HepG2 (cell line): ENCODE measurements around the gene EMILIN3. TPM values are rescaled to one million over a fixed set of nuclear protein-coding genes. Genes with fewer than 3 reads are reported as not detected.

Experiments used
- ATM ChIP-seq: fragments of 450-650 bp; IDR thresholded peaks from 2 replicates; pipeline ENCODE4 v1.7.1; 2017; ENCODE audit warnings: mild to moderate bottlenecking, borderline replicate concordance
- BATF2 ChIP-seq: sonication (generic); formaldehyde crosslinking; IDR thresholded peaks from 2 replicates; pipeline ENCODE4 v1.8.0; 2022; ENCODE audit warnings: mild to moderate bottlenecking, missing genetic modification reagents, moderate library complexity
- BCL6 ChIP-seq: IDR thresholded peaks from 2 replicates; pipeline ENCODE4 v1.6.1; 2016; ENCODE audit warnings: missing genetic modification reagents, missing compliant biosample characterization
- CBX2 ChIP-seq, 2 experiments: fragments of 200-600 bp in 1 of 2; sonication (generic); formaldehyde crosslinking in 1 of 2; IDR thresholded peaks; 2 replicates each; pipeline versions ENCODE4 v1.7.0 to v1.8.1; 2018 to 2022; ENCODE audit warnings: low read depth in 2 of 2, low read length in 1 of 2, mild to moderate bottlenecking in 1 of 2, missing genetic modification reagents in 1 of 2
- CCDC6 ChIP-seq: sonication (generic); formaldehyde crosslinking; IDR thresholded peaks from 2 replicates; pipeline ENCODE4 v1.8.1; 2022; ENCODE audit warnings: mild to moderate bottlenecking, missing genetic modification reagents, moderate library complexity
- CSRNP1 ChIP-seq: sonication (generic); formaldehyde crosslinking; IDR thresholded peaks from 2 replicates; pipeline ENCODE4 v1.8.1; 2023; ENCODE audit warnings: mild to moderate bottlenecking, missing genetic modification reagents
- FIP1L1 ChIP-seq: fragments of 200-400 bp; formaldehyde crosslinking; IDR thresholded peaks from 2 replicates; pipeline ENCODE4 v1.6.1; 2018; ENCODE audit warnings: low read depth, mild to moderate bottlenecking, low read length, moderate library complexity, borderline replicate concordance; ENCODE audit not compliant: insufficient read depth
- GMEB1 ChIP-seq: sonication (generic); formaldehyde crosslinking; IDR thresholded peaks from 2 replicates; pipeline ENCODE4 v1.5.1; 2020; ENCODE audit warnings: missing genetic modification reagents, mild to moderate bottlenecking, borderline replicate concordance
- ISL2 ChIP-seq: sonication (generic); formaldehyde crosslinking; IDR thresholded peaks from 2 replicates; pipeline ENCODE4 v1.5.0; 2020; ENCODE audit warnings: missing genetic modification reagents
- KLF16 ChIP-seq, 2 experiments: sonication (generic) in 1 of 2; formaldehyde crosslinking in 1 of 2; IDR thresholded peaks; 2 replicates each; pipeline versions ENCODE4 v1.6.1 to v1.8.0; 2016 to 2023; ENCODE audit warnings: missing genetic modification reagents in 2 of 2, missing compliant biosample characterization in 1 of 2
- MAF1 ChIP-seq: sonication (generic); formaldehyde crosslinking; IDR thresholded peaks from 2 replicates; pipeline ENCODE4 v1.5.0; 2020; ENCODE audit warnings: missing genetic modification reagents, borderline replicate concordance
- NFIC ChIP-seq: IDR thresholded peaks from 2 replicates; pipeline ENCODE4 v1.6.1; 2012; ENCODE audit warnings: mild to moderate bottlenecking, low read length, inconsistent platforms
- POLR2AphosphoS5 ChIP-seq: IDR thresholded peaks from 2 replicates; pipeline ENCODE4 v1.6.1; 2012; ENCODE audit warnings: low read depth, low read length
- REL ChIP-seq: sonication (generic); formaldehyde crosslinking; conservative IDR thresholded peaks from 2 replicates; pipeline ENCODE4 v1.8.0; 2022; ENCODE audit warnings: mild to moderate bottlenecking, missing genetic modification reagents, moderate library complexity
- SNAPC5 ChIP-seq: sonication (generic); formaldehyde crosslinking; IDR thresholded peaks from 2 replicates; pipeline ENCODE4 v1.8.1; 2023; ENCODE audit warnings: mild to moderate bottlenecking, missing genetic modification reagents, borderline replicate concordance
- ZNF205 ChIP-seq: IDR thresholded peaks from 2 replicates; pipeline ENCODE4 v1.6.1; 2018; ENCODE audit warnings: missing biosample characterization, missing genetic modification reagents
- ZNF441 ChIP-seq: sonication (generic); formaldehyde crosslinking; IDR thresholded peaks from 2 replicates; pipeline ENCODE4 v1.7.0; 2021; ENCODE audit warnings: missing genetic modification reagents, borderline replicate concordance
- ZNF501 ChIP-seq: sonication (generic); formaldehyde crosslinking; IDR thresholded peaks from 2 replicates; pipeline ENCODE4 v1.5.1; 2020; ENCODE audit warnings: mild to moderate bottlenecking, moderate library complexity, missing genetic modification reagents
- ZNF503 ChIP-seq: sonication (generic); formaldehyde crosslinking; IDR thresholded peaks from 2 replicates; pipeline ENCODE4 v1.4.0; 2020; ENCODE audit warnings: missing genetic modification reagents
- ZNF547 ChIP-seq: sonication (generic); formaldehyde crosslinking; IDR thresholded peaks from 2 replicates; pipeline ENCODE4 v1.5.1; 2020; ENCODE audit warnings: mild to moderate bottlenecking, missing genetic modification reagents
- ZNF570 ChIP-seq: sonication (generic); formaldehyde crosslinking; IDR thresholded peaks from 2 replicates; pipeline ENCODE4 v1.4.0; 2020; ENCODE audit warnings: mild to moderate bottlenecking, missing genetic modification reagents, borderline replicate concordance
- ZNF616 ChIP-seq: sonication (generic); formaldehyde crosslinking; IDR thresholded peaks from 2 replicates; pipeline ENCODE4 v1.5.0; 2020; ENCODE audit warnings: low read depth, mild to moderate bottlenecking, missing genetic modification reagents
- ZNF724P ChIP-seq: sonication (generic); formaldehyde crosslinking; IDR thresholded peaks from 2 replicates; pipeline ENCODE4 v1.8.0; 2022; ENCODE audit warnings: missing genetic modification reagents, borderline replicate concordance
- ZNF768 ChIP-seq: sonication (generic); formaldehyde crosslinking; IDR thresholded peaks from 2 replicates; pipeline ENCODE4 v1.4.0; 2020; ENCODE audit warnings: missing genetic modification reagents
- polyA plus RNA-seq, 8 experiments: library from polyadenylated mRNA; depleted of rRNA in 3 of 8; stranded (reverse) in 7 of 8; unstranded in 1 of 8; fragments of >200 nt; fragmentation: Illumina TruSeq in 4 of 8; extraction: Trizol in 4 of 8; gene quantifications; 2 replicates each; pipeline versions ENCODE4 v1.2.1 to v1.2.3, GENCODE V29; 2011 to 2016; ENCODE audit warnings: low read depth in 4 of 8, missing spikeins in 1 of 8, mixed read lengths in 1 of 8; ENCODE audit not compliant: insufficient read depth in 1 of 8
- total RNA-seq, 5 experiments: library from RNA; depleted of rRNA; stranded (reverse); fragments of >200 nt; fragmentation: Illumina TruSeq; extraction: Trizol; gene quantifications; 2 replicates each; pipeline ENCODE4 v1.2.3, GENCODE V29; 2016; ENCODE audit warnings: low read depth in 1 of 5

EMILIN3 gene
- total and polyA plus RNA-seq, 2 of the 13 experiments (the other 11 are each of a cell fraction or from before 2014, with no cell fraction given) = 0.25 to 0.29 TPM

GRCh38 chr20:41317546-41318270, 48.9 kb downstream of the EMILIN3 start, which contains the start of gene ZHX3 (continued):
- peak; percentile 80 for TF ChIP-seq GMEB1
- TF ChIP-seq ISL2 = peak; percentile 20; the same call in 1 of the 2 replicates
- TF ChIP-seq CSRNP1 (CRISPR knock-in tag) = no peak
- no peak; the same call in 1 of the 2 replicates for TF ChIP-seq ZNF547 (CRISPR knock-in tag)
- no peak for TF ChIP-seq REL
- no peak for TF ChIP-seq ZNF616 (CRISPR knock-in tag)
- no peak for TF ChIP-seq ATM
- TF ChIP-seq ZNF768 = no peak
- no peak for TF ChIP-seq MAF1 (CRISPR knock-in tag)
- TF ChIP-seq ZNF501 (CRISPR knock-in tag) = peak; percentile 30; the same call in 1 of the 2 replicates
- no peak for TF ChIP-seq ZNF570 (CRISPR knock-in tag)
- peak in 1 of 2 experiments; percentile 68; a peak in 1 of 4 replicates for TF ChIP-seq KLF16 (CRISPR knock-in tag; IDR thresholded peaks at IDR 0.05)
- no peak for TF ChIP-seq SNAPC5 (CRISPR knock-in tag)
- TF ChIP-seq BCL6 (CRISPR knock-in tag) = peak; percentile 47
- peak; percentile 95 for TF ChIP-seq POLR2AphosphoS5
- TF ChIP-seq CCDC6 = no peak
- no peak for TF ChIP-seq FIP1L1
- no peak for TF ChIP-seq CBX2 (IDR thresholded peaks at IDR 0.05; ENCODE audit: low read depth, low read length)
- TF ChIP-seq CBX2 (CRISPR knock-in tag; IDR thresholded peaks at IDR 0.05; ENCODE audit: low read depth) = no peak
- TF ChIP-seq ZNF503 (CRISPR knock-in tag) = no peak; the same call in 1 of the 2 replicates
- TF ChIP-seq ZNF441 = peak; percentile 81
- TF ChIP-seq ZNF724P (CRISPR knock-in tag) = peak; percentile 57; the same call in 1 of the 2 replicates
- no peak for TF ChIP-seq BATF2
- TF ChIP-seq ZNF205 (CRISPR knock-in tag) = peak; percentile 49; the same call in 1 of the 2 replicates
- no peak for TF ChIP-seq NFIC
